OCI-LY7 (cell line): ENCODE data around the gene STAT5B.

Experiments used
- EZH2phosphoT487 ChIP-seq: fragments of 200-600 bp; sonication (generic); IDR thresholded peaks from 2 replicates; pipeline ENCODE4 v1.6.1; 2018; ENCODE audit warnings: low read depth, borderline replicate concordance, mild to moderate bottlenecking, mixed run types, antibody characterized with exemption, low read length, moderate library complexity, mixed read lengths
- TF ChIP-seq, protein P1 (sequence below): fragments of 200-600 bp; sonication (generic); conservative IDR thresholded peaks from 2 replicates; pipeline ENCODE4 v1.5.1; 2014; ENCODE audit warnings: mild to moderate bottlenecking, antibody characterized with exemption, low read length, moderate library complexity, mixed read lengths

DNA sequence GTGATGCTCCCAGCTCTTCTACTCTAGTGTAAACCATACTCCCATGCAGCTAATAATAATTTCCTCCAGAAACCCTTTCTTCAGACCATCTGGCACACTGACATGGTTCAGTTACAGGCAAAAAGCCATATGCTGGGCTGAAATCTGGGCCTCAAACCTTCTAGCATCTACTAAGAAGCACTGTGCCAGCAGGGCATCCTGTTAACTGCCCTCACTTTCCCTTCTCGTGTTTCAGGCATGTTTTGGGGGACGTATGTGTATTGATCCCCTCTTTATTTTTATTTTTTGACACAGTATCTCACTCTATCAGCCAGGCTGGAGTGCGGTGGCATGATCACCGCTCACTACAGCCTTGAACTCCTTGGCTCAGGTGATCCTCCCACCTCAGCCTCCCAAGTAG lies 45.4 kb upstream of the STAT5B start:
- TF ChIP-seq, protein P1, sequence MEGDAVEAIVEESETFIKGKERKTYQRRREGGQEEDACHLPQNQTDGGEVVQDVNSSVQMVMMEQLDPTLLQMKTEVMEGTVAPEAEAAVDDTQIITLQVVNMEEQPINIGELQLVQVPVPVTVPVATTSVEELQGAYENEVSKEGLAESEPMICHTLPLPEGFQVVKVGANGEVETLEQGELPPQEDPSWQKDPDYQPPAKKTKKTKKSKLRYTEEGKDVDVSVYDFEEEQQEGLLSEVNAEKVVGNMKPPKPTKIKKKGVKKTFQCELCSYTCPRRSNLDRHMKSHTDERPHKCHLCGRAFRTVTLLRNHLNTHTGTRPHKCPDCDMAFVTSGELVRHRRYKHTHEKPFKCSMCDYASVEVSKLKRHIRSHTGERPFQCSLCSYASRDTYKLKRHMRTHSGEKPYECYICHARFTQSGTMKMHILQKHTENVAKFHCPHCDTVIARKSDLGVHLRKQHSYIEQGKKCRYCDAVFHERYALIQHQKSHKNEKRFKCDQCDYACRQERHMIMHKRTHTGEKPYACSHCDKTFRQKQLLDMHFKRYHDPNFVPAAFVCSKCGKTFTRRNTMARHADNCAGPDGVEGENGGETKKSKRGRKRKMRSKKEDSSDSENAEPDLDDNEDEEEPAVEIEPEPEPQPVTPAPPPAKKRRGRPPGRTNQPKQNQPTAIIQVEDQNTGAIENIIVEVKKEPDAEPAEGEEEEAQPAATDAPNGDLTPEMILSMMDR: no peak
- no peak for TF ChIP-seq EZH2phosphoT487
